Peyer's patch (tissue), 4 donors: ENCODE measurements around the gene PRKCA.

ENCODE experiments used
- POLR2A ChIP-seq, 2 donors: fragments of 450-650 bp; IDR thresholded peaks; one replicate each; pipeline ENCODE4 v1.5.1; 2017; ENCODE audit warnings: antibody characterized with exemption in 2 of 2, mild to moderate bottlenecking in 2 of 2, moderate library complexity in 2 of 2
- TF ChIP-seq, protein P1 (sequence below), 6 experiments: fragments of 450-650 bp in 4 of 6; fragments of 200-600 bp in 2 of 6; sonication (generic) in 1 of 6; IDR thresholded peaks; one replicate each; pipeline ENCODE4 v1.5.1; 2017 to 2019; ENCODE audit warnings: antibody characterized with exemption in 6 of 6, mild to moderate bottlenecking in 3 of 6, moderate library complexity in 1 of 6

DNA sequence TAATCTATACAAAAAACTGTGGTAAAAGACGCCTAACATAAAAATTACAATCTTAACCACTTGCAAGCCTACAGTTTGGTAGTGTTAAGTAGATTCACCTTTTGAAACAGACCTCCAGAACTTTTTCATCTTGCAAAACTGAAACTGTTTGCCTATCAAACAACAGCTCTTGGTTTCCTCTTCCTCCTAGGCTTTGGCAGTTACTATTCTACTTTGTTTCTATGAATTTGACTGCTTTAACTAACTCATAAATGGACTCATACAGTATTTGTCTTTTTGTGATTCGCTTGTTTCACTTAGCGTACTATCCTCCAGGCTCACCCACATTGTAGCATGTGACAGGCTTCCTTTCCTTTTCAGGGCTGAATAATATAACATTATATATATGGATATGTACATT is 97.0 kb downstream of the PRKCA start:
- TF ChIP-seq, protein P1, sequence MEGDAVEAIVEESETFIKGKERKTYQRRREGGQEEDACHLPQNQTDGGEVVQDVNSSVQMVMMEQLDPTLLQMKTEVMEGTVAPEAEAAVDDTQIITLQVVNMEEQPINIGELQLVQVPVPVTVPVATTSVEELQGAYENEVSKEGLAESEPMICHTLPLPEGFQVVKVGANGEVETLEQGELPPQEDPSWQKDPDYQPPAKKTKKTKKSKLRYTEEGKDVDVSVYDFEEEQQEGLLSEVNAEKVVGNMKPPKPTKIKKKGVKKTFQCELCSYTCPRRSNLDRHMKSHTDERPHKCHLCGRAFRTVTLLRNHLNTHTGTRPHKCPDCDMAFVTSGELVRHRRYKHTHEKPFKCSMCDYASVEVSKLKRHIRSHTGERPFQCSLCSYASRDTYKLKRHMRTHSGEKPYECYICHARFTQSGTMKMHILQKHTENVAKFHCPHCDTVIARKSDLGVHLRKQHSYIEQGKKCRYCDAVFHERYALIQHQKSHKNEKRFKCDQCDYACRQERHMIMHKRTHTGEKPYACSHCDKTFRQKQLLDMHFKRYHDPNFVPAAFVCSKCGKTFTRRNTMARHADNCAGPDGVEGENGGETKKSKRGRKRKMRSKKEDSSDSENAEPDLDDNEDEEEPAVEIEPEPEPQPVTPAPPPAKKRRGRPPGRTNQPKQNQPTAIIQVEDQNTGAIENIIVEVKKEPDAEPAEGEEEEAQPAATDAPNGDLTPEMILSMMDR (IDR thresholded peaks at IDR 0.05) = no peak
- TF ChIP-seq POLR2A (IDR thresholded peaks at IDR 0.05) = no peak
